Activated T-helper 1 cell treated with anti-CD3 and anti-CD28 coated beads, Interleukin-2, amount 50 U/mL, for 16 hours (primary cell): ENCODE results near the gene TREM1.
"Not testable (repeated sequence)": the region's sequence is repeated elsewhere in the genome, so short reads cannot be mapped to it uniquely, and the experiment has no call there.

Source experiments
- DNase-seq, 2 donors: peaks; one replicate each; pipeline ENCODE4 v3.0.0-alpha.2; 2020; ENCODE audit warnings: low read depth in 1 of 2, low spot score in 1 of 2

Gene TREM1

DNA sequence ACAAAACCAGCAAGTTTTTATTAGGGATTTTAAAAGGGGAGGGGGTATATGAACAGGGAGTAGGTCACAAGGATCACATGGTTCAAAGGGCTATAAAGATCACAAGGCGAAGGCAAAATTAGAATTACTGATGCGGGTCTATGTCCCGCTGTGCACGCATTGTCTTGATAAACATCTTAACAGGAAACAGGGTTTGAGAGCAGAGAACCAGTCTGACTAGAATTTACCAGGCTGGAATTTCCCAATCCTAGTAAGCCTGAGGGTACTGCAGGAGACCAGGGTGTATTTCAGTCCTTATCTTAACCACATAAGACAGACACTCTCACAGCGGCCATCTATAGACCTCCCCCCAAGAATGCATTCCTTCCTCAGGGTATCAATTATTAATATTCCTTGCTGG lies 10.8 kb upstream of the TREM1 start:
- DNase-seq, result not testable (repeated sequence)

DNA sequence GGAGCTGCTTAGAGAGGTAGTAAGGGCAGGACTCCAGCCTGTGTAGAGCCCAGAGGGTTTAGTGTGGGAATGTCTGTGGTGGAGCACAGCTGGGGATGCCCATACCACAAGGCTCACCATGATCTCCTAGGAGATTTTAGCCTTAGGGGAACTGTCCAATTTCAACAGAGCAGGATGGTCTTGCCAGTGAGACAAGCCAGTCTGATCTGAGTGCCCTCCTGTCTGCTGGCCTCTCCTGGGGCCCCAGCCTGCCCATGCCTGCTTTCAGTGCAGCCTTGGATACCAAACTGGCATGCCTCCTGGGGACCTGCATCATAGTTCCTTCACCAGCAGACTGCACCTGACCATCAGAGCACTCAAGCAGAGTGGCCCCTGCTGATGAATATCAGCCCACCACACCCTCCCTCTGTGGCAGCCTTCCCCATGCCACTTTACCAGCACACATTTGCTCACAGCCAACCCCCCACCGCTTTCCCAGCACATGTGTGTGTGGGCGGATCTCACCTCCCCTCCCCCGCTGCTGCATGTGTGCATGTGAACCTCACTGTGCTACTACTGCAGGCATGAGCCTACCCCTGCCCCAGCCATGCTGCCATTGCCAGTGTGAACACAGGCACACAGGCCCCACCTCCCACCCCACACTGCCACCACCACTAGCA lies 7.9 kb upstream of the TREM1 start:
- DNase-seq, result no peak

DNA sequence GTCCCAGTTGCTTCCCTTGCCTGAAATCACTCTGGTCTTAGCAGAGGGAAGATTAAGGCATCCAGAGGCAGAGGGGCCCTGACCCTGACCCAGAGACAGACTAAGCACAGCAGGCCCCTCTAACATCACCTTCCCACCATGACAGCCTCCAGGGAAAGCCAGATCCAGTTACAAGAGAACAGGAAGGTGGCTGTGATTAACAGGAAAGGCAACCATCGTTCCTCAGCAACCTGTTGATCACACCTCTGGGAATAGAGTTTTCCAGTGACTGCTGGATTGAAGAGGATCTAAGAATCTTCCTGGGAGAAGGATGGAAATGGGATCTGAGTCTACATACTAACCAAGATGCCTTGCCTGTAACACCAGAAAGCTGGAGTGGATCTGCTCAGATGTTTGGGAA lies 5.2 kb upstream of the TREM1 start:
- DNase-seq, result no peak

DNA sequence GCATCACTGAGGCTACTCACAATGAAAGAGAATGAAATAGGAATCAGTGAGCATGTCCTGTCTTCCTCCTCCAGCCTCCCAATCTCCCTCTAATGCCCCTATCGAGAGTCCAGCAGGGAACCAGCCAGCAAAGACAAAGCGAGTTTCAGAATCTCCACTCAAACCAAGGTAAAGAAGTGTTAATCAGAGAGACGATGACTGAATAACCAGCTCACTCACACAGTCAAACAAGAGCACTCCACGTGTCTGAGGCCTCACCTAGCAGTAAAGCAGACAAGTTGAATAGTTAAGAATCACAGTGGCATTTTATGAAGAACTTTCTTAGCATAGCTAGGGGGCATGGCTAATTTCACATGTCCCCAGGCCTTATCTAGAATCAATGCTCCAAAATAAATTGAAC lies 3.3 kb upstream of the TREM1 start:
- DNase-seq, result no peak

DNA sequence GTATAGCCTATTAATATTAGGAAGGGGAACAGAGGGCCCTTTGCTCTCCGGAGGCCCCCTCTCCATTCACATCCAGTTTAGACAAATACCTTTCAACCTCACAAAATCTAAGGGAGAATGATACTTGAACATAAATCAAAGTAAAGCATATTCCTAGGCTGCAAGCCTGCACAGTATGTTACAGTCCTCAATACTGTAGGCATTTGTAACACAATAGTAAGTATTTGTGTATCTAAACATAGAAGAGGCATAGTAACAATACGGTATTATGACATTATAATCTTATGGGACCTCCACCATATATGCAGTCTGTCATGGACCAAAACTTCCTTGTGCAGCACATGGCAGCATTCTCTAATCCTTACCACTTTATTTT lies 2.3 kb upstream of the TREM1 start:
- no peak for DNase-seq

DNA sequence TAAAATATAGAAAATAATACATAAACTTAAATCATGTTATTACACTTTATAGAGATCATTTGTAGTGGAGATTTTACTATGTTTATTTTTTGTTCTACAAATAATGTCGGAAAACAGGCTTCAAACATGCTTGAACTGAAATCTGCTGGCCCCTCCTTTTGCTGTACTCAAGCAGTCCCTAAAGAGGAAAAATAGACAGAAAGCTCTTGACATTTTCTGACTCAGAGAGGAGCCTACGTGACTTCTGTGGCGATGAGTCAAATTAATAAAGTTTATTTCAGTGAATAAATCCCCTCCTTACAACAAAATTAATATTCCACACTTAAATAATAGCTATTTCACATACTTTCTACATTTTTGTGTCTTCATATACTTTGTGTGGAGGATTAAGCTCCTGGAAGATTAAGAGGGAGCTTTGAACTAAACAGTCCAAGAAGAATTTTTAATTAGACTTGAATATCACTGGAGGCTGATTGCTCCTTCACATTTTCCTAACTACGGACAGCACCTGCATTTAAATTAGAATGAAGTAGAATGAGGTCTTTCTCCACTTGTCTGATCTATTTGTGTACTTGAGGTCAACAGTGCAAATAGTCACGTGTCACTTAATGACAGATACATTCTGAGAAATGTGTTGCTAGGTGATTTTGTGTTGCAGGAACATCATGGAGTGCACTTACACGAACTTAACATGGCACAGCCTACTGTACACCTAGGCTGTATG lies 1.7 kb upstream of the TREM1 start:
- DNase-seq, result no peak

DNA sequence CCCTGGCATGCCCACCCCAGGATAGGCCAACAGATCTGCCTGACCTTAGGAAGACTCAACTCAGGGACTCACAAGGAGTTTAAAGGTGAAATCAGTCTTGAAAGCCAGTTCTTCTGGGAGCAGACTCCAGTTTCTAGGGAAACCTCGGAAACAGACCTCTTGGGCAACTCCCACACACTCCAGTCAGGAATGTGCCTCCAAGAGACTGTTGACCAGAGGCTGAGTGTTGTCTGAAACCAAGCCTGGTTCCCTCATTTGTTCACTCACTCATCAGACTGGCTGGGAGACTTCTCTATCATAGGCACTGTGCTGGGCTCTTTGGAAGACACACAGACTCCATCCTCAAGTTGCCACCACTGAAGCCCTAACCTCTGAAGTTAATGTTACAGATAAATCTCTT lies 1.8 kb downstream of the TREM1 start:
- DNase-seq, result no peak

DNA sequence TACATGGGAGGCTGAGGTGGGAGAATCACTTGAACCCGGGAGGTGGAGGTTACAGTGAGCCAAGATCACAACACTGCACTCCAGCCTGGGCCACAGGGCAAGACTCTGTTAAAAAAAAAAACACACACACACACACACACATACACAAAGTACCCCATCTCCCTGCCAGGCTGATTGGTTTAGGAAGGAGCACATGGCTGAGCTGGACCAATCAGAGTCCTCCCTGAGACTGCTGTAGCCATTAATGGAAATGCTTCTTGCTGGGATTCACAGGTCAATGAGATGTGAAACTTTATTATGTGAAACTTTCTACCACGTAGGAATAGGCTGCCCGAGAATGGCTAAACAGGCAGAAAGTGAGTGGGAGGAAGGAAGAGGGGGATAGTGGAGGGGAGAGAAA lies 2.9 kb downstream of the TREM1 start:
- DNase-seq, result no peak

DNA sequence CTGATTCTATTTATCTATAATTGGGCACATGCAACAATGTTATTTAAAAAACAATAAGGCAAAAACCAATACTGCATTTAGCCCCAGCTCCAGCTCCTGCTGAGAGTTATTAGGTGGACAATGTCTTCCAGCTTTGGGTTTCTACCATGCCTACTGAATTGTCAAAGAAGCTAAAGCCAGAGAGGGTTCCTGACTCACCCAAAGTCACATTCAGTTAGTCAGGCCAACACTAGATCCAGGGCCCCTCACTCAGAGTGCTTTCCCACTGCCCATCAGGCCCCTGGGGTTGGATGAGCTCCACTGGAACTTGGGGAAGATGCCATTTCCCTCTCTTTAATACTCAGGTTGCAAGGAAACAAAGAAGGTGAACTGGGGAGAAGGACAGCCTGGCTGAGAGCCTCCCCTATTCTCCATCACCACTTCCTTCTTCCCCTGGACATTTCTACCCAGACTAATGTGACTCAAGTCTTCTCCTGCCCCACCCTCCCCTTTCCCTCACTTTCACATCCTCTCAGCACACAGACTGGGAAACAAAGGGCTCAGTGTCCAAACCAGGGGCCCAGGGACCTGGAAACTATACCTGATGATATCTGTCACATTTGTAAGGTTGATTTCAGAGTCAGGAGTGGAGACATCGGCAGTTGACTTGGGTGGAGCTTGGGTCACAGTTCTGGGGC lies 6.0 kb downstream of the TREM1 start:
- no peak for DNase-seq

DNA sequence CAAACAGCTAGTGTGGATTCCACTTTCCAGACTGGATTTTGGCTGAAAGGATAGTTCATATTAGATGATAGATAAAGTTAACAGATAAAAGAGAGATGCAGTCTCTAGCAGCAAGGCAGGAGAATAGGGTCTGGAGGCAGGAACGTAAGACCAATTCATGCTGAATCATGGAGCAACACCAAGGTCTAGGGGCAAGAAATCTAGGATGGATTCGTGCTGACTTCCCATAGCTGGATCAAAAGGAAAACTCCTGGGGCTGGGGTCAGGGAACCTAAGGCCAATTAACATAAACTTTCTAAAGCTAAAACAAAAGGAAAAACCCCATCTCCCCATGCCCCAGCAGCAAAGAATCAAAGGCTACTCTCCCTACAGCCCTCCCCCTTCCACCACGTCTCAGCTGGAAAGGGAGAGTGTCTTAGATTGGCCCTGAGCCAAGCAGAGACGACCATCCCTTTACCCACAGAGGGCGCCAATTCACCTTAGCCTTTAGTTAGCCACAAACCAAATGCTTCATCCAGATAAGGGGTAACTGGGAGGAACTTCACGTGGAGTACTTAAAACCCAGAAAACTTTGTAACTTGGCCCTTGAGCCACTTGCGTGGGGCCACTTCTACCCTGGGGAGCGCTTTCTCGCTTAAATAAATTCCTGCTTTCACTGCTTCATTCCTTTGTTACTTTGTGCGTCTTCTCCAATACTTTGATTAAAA lies 7.6 kb downstream of the TREM1 start:
- DNase-seq, result peak in 1 of 2 donors; percentile 26

DNA sequence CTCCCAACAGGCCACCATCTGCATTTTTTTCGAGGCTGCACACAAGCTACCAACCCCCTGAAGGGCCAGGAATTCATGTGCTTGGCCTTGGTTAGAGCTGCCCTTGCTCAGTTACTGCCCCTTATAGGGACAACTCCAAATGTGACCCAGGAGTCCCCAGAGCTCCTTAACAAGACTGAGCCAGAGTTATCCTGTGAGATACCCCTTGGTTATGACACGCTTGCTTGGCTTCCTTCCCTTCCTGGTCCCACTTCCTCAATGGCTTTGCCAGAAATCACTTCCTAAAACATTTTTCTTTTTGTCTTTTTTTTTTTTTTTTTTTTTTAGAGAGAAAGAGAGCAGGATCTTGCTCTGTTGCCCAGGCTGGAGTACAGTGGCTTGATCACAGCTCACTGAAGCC lies 8.9 kb downstream of the TREM1 start:
- DNase-seq, result no peak

DNA sequence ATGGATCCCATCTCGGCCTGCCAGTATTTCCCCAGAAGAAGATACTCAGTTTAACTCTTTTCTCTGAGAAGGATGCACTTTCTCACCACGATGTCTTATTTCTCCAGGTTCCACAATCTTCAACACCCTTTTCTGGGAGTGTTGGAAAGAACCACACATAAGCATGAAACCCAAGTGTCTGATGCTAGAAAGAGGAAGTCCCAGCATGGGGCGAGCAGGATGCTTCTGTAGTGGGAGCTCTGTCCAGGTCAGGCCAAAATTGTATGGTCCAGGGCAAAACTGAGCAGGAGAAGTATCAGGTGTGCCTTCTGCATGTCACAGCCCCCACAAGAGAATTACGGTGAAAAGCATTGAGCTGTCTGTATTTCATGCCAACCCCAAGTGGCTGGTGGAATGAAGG lies 11.0 kb downstream of the TREM1 start:
- DNase-seq, result no peak

DNA sequence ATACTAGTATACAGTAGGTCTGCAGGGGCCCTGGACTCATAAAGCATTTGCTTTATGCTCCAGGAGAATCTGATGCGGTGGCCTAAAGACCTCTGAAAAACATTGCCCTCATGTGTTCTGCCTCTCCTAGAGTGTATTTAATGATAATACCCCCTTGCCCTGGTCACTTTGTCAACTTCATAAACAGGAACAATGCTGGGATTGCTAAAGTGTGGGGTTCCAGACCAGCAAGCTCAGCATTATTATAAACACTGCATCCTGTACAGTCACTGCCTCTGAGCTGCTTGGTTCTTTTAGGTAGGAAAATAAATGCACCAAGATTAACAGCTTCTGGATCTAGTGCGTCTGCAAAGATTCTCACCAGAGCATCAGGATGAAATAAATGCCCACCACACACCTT lies 12.2 kb downstream of the TREM1 start:
- no peak for DNase-seq

DNA sequence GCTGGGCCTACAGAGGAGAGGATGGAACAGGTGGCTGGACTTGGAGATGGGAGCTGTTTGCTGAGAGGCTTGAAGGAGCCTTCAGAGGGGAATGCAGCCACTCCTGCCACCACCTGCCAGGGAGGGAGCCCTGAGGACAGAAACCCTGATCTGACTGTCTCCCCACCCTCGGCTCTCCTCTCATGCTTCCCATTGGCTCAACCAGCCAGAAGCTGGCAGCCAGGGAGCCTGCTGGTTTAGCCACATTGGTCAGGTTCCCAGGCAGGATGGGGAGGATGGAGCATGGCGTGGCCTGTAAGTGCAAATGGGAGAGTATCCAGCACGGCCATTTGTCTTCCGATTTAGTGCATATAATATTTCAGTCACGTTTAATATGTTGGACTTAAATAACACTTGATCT lies 12.8 kb downstream of the TREM1 start:
- DNase-seq, result no peak

DNA sequence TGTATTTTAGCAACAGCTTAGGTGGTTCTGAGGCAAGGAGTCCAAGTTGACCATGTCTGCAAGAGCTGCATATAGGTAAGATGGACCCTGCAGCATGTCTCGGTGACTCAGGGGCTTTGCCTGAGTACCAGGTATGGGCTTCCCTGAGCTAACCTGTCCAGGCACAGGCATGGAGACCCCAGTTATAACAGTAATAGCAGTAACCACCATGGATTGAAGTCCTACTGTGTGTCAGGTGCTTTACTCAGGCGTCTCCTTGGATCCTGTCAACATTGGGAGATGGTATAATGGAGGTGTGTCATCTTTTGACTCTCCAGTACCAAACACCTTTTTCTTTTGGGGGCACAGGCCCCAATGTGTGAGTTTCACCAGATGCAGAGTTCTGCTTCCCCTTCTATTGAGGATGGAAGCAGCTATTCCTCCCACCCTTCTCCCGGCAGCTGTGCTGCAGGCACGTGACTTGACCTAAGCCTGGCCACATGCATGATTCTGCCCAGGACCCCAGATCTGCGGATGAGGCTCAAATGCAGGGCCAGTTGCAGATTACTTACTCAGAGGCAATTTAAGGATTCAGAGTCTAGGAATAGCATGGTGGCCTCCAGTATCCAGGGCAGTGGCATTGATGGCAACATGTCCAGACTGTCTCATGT lies 13.8 kb downstream of the TREM1 start:
- DNase-seq, result no peak

DNA sequence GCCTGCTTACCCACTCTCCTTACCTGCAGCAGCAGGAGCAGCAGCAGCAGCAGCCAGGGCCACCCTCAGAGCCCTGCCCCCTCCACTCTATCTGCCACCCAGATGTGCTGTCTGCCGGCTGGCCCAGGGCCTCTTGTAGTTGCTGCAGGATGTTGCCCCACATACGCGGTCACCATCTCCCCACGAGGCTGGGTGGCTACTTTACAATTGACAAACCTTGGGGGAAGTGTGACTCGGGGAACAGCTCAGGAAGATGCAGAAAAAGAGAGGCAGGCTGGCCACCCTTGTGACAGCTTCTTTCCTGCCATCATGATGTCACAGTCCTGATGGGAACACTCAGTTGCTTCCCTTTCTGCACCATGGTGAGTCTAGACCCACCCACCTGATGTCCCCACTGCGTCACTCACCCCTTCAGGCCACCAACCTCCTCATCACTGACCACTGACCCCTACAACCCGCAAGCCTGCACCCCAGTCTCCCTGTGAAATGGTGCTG lies 14.5 kb downstream of the TREM1 start:
- no peak for DNase-seq

DNA sequence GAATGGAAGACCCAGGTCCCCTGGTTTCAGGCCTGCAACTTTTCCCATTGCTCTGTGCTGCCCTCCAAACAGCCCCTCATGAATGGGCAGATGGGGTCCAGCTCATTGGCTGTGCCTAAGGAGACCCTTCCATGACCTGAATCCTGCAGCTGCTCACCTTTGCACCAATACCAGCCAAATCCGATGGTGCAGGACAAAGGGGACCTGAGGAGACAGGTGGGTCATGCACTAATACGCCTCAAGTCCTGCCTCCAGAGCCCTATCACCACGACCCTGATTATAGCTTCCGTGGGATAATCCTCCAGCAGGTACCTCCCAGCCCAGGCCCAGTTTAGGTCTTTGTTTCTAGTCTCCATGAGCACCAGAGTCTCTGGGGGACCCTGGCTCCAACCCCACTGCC lies 16.8 kb downstream of the TREM1 start:
- DNase-seq, result no peak

DNA sequence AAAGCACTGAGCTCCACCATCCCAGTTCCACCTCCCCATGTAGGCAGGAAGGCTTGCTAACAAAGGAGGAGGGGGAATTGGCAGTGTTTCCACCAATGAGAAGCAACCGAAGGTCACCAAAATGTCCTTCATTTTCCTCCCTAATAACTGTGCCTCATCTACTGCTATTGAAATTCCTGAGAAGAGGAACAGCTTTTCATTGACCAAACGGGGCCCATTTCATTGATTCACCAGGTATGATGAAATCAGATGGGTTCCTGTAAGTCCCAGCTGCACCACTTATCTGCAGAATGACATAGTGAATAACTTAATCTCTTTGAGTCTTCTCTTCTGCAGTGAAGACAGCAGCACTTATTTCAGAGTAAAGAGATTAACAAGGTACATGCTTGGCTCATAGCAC lies 17.3 kb downstream of the TREM1 start:
- DNase-seq, result no peak

DNA sequence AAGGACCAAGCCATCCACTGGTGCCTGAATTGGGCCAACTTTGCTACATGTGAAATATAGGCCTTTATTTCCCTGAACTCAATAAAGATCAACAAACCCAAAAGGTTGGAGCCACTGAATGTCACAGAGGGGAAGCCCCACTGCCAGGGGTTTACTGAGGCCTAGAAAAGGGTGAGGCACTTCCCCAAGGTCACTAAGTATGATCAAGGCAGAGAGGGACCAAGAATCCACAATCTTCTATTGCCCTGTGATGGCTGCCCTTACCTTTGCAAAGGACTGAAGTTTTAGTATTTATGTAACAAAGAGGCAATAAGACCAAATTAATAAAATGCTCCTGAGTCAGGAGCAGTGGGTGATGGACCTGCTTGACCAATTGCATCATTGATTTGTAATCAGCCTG lies 18.0 kb downstream of the TREM1 start:
- DNase-seq, result no peak

DNA sequence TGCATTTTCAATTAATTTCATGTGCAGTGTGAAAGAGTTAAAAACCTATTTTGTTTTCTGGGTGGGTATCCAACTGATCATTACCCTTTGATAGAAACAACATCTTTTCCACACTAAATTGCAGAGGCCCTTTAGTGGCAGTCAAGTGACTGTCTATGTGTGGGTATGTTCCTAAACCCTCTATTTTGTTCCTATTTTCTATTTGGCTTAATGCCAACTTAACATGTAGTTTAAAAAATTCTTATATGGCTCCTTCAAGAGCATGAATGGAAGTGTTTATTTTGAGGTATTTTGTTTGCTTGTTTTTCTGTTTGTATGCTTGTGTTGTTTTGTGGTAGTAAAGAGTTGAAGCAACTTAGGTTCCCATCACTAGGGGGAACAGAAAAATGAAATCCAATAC lies 19.9 kb downstream of the TREM1 start:
- no peak for DNase-seq

DNA sequence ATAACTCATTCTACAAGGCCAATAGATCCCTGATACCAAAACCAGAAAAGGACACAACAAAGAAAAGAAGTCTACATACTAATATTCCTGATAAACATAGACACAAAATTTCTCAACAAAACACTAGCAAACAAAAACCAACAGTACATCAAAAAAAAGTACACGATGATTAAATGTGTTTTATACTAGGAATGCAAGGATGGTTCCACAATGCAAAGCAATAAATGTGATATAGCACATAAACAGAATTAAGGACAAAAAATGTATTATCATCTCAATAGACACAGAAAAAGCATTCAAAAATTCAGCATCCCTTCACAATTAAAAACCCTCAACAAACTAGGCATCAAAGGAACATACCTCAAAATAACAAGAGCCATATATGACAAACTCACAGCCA lies 23.2 kb downstream of the TREM1 start:
- no peak for DNase-seq
